ENCODE results near the gene SLC25A29. TPM values are rescaled to one million over a fixed set of nuclear protein-coding genes. Genes with fewer than 3 reads are reported as not detected.
"Not testable (repeated sequence)": the region's sequence is repeated elsewhere in the genome, so short reads cannot be mapped to it uniquely, and the experiment has no call there.

The SLC25A29 gene
- total and polyA plus RNA-seq, 2 of the 8 experiments (the other 6 are each of a cell fraction or from before 2014, with no cell fraction given) = 135 to 177 TPM

- no peak for TF ChIP-seq SRF (IDR thresholded peaks at IDR 0.05; ENCODE audit: low read depth, low read length)
- no peak for TF ChIP-seq SUZ12 (IDR thresholded peaks at IDR 0.05; ENCODE audit: low read length)
- no peak for TF ChIP-seq CHD2 (IDR thresholded peaks at IDR 0.05; ENCODE audit: low read length)
- no peak for TF ChIP-seq TCF12 (IDR thresholded peaks at IDR 0.05; ENCODE audit: low read depth, low read length)
- TF ChIP-seq YY1 (IDR thresholded peaks at IDR 0.05; ENCODE audit: low read depth, low read length) = no peak
- no peak for TF ChIP-seq ASH2L (IDR thresholded peaks at IDR 0.05; ENCODE audit: low read length)
- no peak for TF ChIP-seq ATF3 (IDR thresholded peaks at IDR 0.05; ENCODE audit: insufficient read depth, low read depth, low read length)
- TF ChIP-seq HDAC2 (IDR thresholded peaks at IDR 0.05; ENCODE audit: borderline replicate concordance in 1 of 2, low read depth in 2 of 2, low read length in 2 of 2) = no peak
Measured at GRCh38 chr14:100288382-100289185, 17.7 kb downstream of the SLC25A29 start (continued).

GRCh38 chr14:100287998-100288295, 18.3 kb downstream of the SLC25A29 start:
- H2AFZ ChIP-seq (ENCODE audit: low read length); H2BK120ac ChIP-seq (replicated peaks; ENCODE audit: low read depth, low read length); H3K27me3 ChIP-seq (replicated peaks in 1 of 4; ENCODE audit: control insufficient read depth in 3 of 4, extremely low read depth in 1 of 4, insufficient read depth in 3 of 4, low read length in 3 of 4); H2BK15ac ChIP-seq (ENCODE audit: low read length); H2BK12ac ChIP-seq (ENCODE audit: low read depth, low read length); H2BK20ac ChIP-seq (ENCODE audit: low read length); H3K23ac ChIP-seq (ENCODE audit: insufficient read length); H2AK5ac ChIP-seq (ENCODE audit: low read depth, low read length); DNase-seq (ENCODE audit: low read depth in 1 of 2, low spot score in 2 of 2); H3K18ac ChIP-seq (ENCODE audit: extremely low read depth, low read length); H3K4ac ChIP-seq (replicated peaks; ENCODE audit: insufficient read length, low read depth, low read length); H4K8ac ChIP-seq (ENCODE audit: extremely low read depth, insufficient read depth, low read length); H3K4me2 ChIP-seq (ENCODE audit: insufficient read depth in 1 of 2, low read depth in 2 of 2, low read length in 2 of 2); H4K91ac ChIP-seq (replicated peaks; ENCODE audit: insufficient read length, low read length); H3K9ac ChIP-seq (replicated peaks in 1 of 4; ENCODE audit: extremely low read depth in 1 of 4, low read depth in 3 of 4, low read length in 3 of 4); H3K9me3 ChIP-seq (ENCODE audit: insufficient read depth in 2 of 2, low read depth in 1 of 2, low read length in 1 of 2); FAIRE-seq; H3K79me1 ChIP-seq (ENCODE audit: low read depth, low read length); H3K14ac ChIP-seq (ENCODE audit: insufficient read length); H2BK5ac ChIP-seq (ENCODE audit: low read depth, low read length); H3K4me3 ChIP-seq (ENCODE audit: extremely low read depth in 1 of 4, insufficient read depth in 2 of 4, low read depth in 3 of 4, low read length in 4 of 4); H3K23me2 ChIP-seq (ENCODE audit: low read depth, low read length); H4K5ac ChIP-seq (ENCODE audit: insufficient read length, low read depth, low read length); H3K79me2 ChIP-seq (ENCODE audit: control insufficient read depth in 1 of 2, insufficient read depth in 2 of 2, low read length in 2 of 2); H3K56ac ChIP-seq (replicated peaks; ENCODE audit: insufficient read length, low read depth, low read length); H3K27ac ChIP-seq (ENCODE audit: low read depth, low read length): not testable (repeated sequence)
- ChIA-PET CTCF (ENCODE audit: partially characterized antibody) (interaction anchor here (0.5 to 1.7 kb wide), 6 partner anchors 15 to 180 kb away, joined by 3 to 6 read pairs (median 3); no protein-coding TSS in a partner anchor), POLR2A (ENCODE audit: partially characterized antibody) (interaction anchor here (0.5 to 16.0 kb wide), 3 partner anchors 13 to 79 kb away, joined by 3 to 200 read pairs (median 4); partner anchors contain the start of gene SLC25A29)
- Histone ChIP-seq H3K36me3 (ENCODE audit: control insufficient read depth in 2 of 4, insufficient read depth in 4 of 4, low read length in 3 of 4) (peaks cover 5 to 30% (median 19%) of the 10 kb centered on the region in 4 experiments; a peak in 7 of 8 replicates), H3K4me1 (replicated peaks in 1 of 4; ENCODE audit: control insufficient read depth in 3 of 4, insufficient read depth in 4 of 4, low read length in 3 of 4) (peaks cover 8 to 17% (median 12%) of the 10 kb centered on the region in 4 experiments), H4K20me1 (replicated peaks in 1 of 2; ENCODE audit: control insufficient read depth in 1 of 2, insufficient read depth in 2 of 2, low read length in 2 of 2) (peaks cover 15 to 34% of the 10 kb centered on the region in 2 experiments)
- WGBS, 2 experiments (ENCODE audit: extremely low coverage in 1 of 2, insufficient coverage in 1 of 2, insufficient read length in 1 of 2, insufficient replicate concordance in 2 of 2, low coverage in 1 of 2, low lambda C conversion rate in 2 of 2, missing lambda C conversion rate in 1 of 2) = 90% methylated on average over 8 of the region's 8 CpGs; no CpG with 5 or more reads in 1 of the 2 experiments

Measured in H1 (cell line).